Neural crest cell (in vitro differentiated cells): ENCODE measurements around the gene POGLUT2. TPM values are rescaled to one million over a fixed set of nuclear protein-coding genes. Genes with fewer than 3 reads are reported as not detected.
A peak's percentile ranks its signal among the peaks of the same experiment; 100 is the strongest.

Experiments used
- DNase-seq: peaks from one replicate; pipeline ENCODE4 v3.0.0; 2021; ENCODE audit warnings: low read depth, mixed read lengths, low spot score
- H3K27ac Mint-ChIP-seq: one replicate; pipeline ENCODE4 v1.8.0; 2021; ENCODE audit warnings: mild to moderate bottlenecking, mixed read lengths; ENCODE audit not compliant: unreplicated experiment
- H3K27me3 Mint-ChIP-seq: 2 replicates; pipeline ENCODE4 v1.8.0; 2021; ENCODE audit warnings: low read depth, mild to moderate bottlenecking, mixed read lengths
- H3K36me3 Mint-ChIP-seq: 2 replicates; pipeline ENCODE4 v1.8.0; 2021; ENCODE audit warnings: low read depth, mild to moderate bottlenecking, mixed read lengths
- H3K4me1 Mint-ChIP-seq: 2 replicates; pipeline ENCODE4 v1.8.0; 2021; ENCODE audit warnings: mixed read lengths
- H3K4me3 Mint-ChIP-seq: one replicate; pipeline ENCODE4 v1.8.0; 2021; ENCODE audit warnings: mild to moderate bottlenecking, mixed read lengths
- H3K9me3 Mint-ChIP-seq: 2 replicates; pipeline ENCODE4 v1.8.0; 2021; ENCODE audit warnings: mixed read lengths
- CTCF ChIP-seq: fragments of 200-600 bp; sonication (generic); conservative IDR thresholded peaks from 2 replicates; pipeline ENCODE4 v1.5.0; 2021; ENCODE audit warnings: antibody characterized with exemption, mild to moderate bottlenecking
- total RNA-seq: library from RNA; stranded (reverse); gene quantifications from 2 replicates; pipeline ENCODE4 v1.2.1, GENCODE V29; 2021

The POGLUT2 gene
- total RNA-seq, 1 donor from 2014 or later: 31.1 TPM

GRCh38 chr13:102805680-102806079, 6.9 kb upstream of the POGLUT2 start:
- no peak for DNase-seq
- Mint-ChIP-seq H3K9me3 (no peaks in the 10 kb centered on the region), H3K4me1 (peaks cover 15% of the 10 kb centered on the region), H3K27me3 (no peaks in the 10 kb centered on the region), H3K27ac (no peak overlapping the region), H3K36me3 (peaks cover 23% of the 10 kb centered on the region), H3K4me3 (no peak overlapping the region)
- TF ChIP-seq CTCF: no peak

GRCh38 chr13:102800145-102801041, 1.6 kb upstream of the POGLUT2 start:
- Mint-ChIP-seq H3K4me3 (peak overlapping the region; percentile 98), H3K27ac (peak overlapping the region; percentile 62), H3K27me3 (no peaks in the 10 kb centered on the region), H3K4me1 (peaks cover 36% of the 10 kb centered on the region), H3K36me3 (peaks cover 5% of the 10 kb centered on the region), H3K9me3 (no peaks in the 10 kb centered on the region)
- peak; percentile 80 for DNase-seq
- peak; percentile 85 for TF ChIP-seq CTCF

GRCh38 chr13:102799426-102800144, 809 bp upstream of the POGLUT2 start:
- Mint-ChIP-seq H3K9me3 (no peaks in the 10 kb centered on the region), H3K27ac (peak overlapping the region; percentile 35), H3K27me3 (no peaks in the 10 kb centered on the region), H3K4me3 (peak overlapping the region; percentile 98), H3K36me3 (peaks cover 3% of the 10 kb centered on the region), H3K4me1 (peaks cover 36% of the 10 kb centered on the region)
- DNase-seq: peak; percentile 30
- TF ChIP-seq CTCF: no peak

- TF ChIP-seq CTCF: no peak
- Mint-ChIP-seq H3K4me3 (no peak overlapping the region), H3K4me1 (peaks cover 16% of the 10 kb centered on the region), H3K27me3 (no peaks in the 10 kb centered on the region), H3K9me3 (no peaks in the 10 kb centered on the region), H3K36me3 (peaks cover 8% of the 10 kb centered on the region), H3K27ac (no peak overlapping the region)
- DNase-seq: no peak
Measured at GRCh38 chr13:102793611-102794355, 5.0 kb downstream of the POGLUT2 start.

GRCh38 chr13:102792396-102792795, 6.4 kb downstream of the POGLUT2 start:
- Mint-ChIP-seq H3K4me3 (no peak overlapping the region), H3K9me3 (no peaks in the 10 kb centered on the region), H3K36me3 (peaks cover 10% of the 10 kb centered on the region)

More at GRCh38 chr13:102792396-102792795, 6.4 kb downstream of the POGLUT2 start:
- no peak overlapping the region for H3K27ac Mint-ChIP-seq
- peaks cover 6% of the 10 kb centered on the region for H3K4me1 Mint-ChIP-seq
- no peak for TF ChIP-seq CTCF
- no peak for DNase-seq
- H3K27me3 Mint-ChIP-seq: no peaks in the 10 kb centered on the region
